ENCODE data around the gene MAP3K1.
A peak's percentile ranks its signal among the peaks of the same experiment; 100 is the strongest.

The MAP3K1 gene

GRCh38 chr5:56909294-56910209 is 94.2 kb downstream of the MAP3K1 start, which contains the start of gene SETD9:
TSS of gene SETD9 (plus strand) at chr5:56909596. CDS start at chr5:56909646, 50 bp downstream.
- peak; percentile 76 to 98 (median 94) for DNase-seq

GRCh38 chr5:56910210-56910965 is 95.0 kb downstream of the MAP3K1 start:
- peak in 1 of 14 donors; percentile 74 for DNase-seq

- no peak for DNase-seq
Measured at GRCh38 chr5:56913766-56914165, 98.4 kb downstream of the MAP3K1 start.

- no peak for DNase-seq
Measured at GRCh38 chr5:56914678-56915077, 99.3 kb downstream of the MAP3K1 start.

GRCh38 chr5:56917534-56917933 is 102.2 kb downstream of the MAP3K1 start:
- no peak for DNase-seq

- DNase-seq = no peak
Measured at GRCh38 chr5:56918054-56918453, 102.7 kb downstream of the MAP3K1 start.

GRCh38 chr5:56919942-56920662 is 104.8 kb downstream of the MAP3K1 start:
- DNase-seq = no peak

GRCh38 chr5:56922922-56923321 is 107.6 kb downstream of the MAP3K1 start:
- no peak for DNase-seq

GRCh38 chr5:56934325-56934724 is 119.0 kb downstream of the MAP3K1 start:
- no peak for DNase-seq

GRCh38 chr5:56938858-56939257 is 123.5 kb downstream of the MAP3K1 start:
- DNase-seq = no peak

GRCh38 chr5:56941981-56942380 is 126.6 kb downstream of the MAP3K1 start:
- no peak for DNase-seq
